Mucosa of rectum (tissue), 2 donors: ENCODE data around the gene ARHGAP6.

Experiments used
- H3K27ac ChIP-seq, 2 donors: one replicate each; pipeline ENCODE4 v1.7.0; 2013; ENCODE audit warnings: inconsistent platforms in 2 of 2, low read depth in 2 of 2, low read length in 2 of 2
- H3K27me3 ChIP-seq, 2 donors: one replicate each; pipeline ENCODE4 v1.7.0; 2013; ENCODE audit warnings: low read length in 2 of 2; ENCODE audit not compliant: control insufficient read depth in 2 of 2, insufficient read depth in 2 of 2
- H3K36me3 ChIP-seq, 2 donors: one replicate each; pipeline ENCODE4 v1.7.0; 2013; ENCODE audit warnings: low read length in 2 of 2; ENCODE audit not compliant: control insufficient read depth in 2 of 2, insufficient read depth in 2 of 2
- H3K4me1 ChIP-seq, 2 donors: one replicate each; pipeline ENCODE4 v1.7.0; 2013; ENCODE audit warnings: low read length in 2 of 2, mild to moderate bottlenecking in 1 of 2; ENCODE audit not compliant: control insufficient read depth in 2 of 2, insufficient read depth in 2 of 2
- H3K4me3 ChIP-seq, 2 donors: one replicate each; pipeline ENCODE4 v1.7.0; 2013; ENCODE audit warnings: low read length in 2 of 2
- H3K9ac ChIP-seq, 2 donors: one replicate each; pipeline ENCODE4 v1.7.0; 2013; ENCODE audit warnings: low read length in 2 of 2, low read depth in 1 of 2, mild to moderate bottlenecking in 1 of 2
- H3K9me3 ChIP-seq, 2 donors: one replicate each; pipeline ENCODE4 v1.7.0; 2013; ENCODE audit warnings: low read length in 2 of 2; ENCODE audit not compliant: control insufficient read depth in 2 of 2
- donor health status: healthy.
- donor health status: Normal muscosa, but diverticular disease.

Gene ARHGAP6

DNA sequence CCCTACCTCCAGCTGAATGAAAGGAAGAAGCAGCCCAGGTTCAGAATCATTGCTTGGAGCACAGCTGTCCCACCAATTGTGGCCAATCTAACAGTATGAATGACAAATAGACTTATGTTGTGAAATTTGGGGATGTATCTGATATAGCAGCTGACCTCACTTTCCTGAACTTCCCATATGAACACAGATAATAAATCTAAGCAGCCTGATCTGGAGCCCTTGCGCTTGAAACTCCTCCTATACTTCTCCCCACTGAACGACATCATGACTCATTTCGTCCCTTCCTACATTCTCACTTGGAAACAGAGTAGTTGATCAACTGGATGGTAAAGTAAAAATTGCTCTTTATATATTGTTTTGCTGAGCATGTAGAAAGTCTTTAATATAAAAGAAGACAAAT lies 396.7 kb downstream of the ARHGAP6 start:
- H3K4me3 ChIP-seq: no peak overlapping the region
- no peaks in the 10 kb centered on the region for H3K27me3 ChIP-seq
- H3K4me1 ChIP-seq: no peaks in the 10 kb centered on the region
- no peak overlapping the region for H3K9ac ChIP-seq
- no peak overlapping the region for H3K27ac ChIP-seq
- no peaks in the 10 kb centered on the region for H3K9me3 ChIP-seq
- H3K36me3 ChIP-seq: no peaks in the 10 kb centered on the region

DNA sequence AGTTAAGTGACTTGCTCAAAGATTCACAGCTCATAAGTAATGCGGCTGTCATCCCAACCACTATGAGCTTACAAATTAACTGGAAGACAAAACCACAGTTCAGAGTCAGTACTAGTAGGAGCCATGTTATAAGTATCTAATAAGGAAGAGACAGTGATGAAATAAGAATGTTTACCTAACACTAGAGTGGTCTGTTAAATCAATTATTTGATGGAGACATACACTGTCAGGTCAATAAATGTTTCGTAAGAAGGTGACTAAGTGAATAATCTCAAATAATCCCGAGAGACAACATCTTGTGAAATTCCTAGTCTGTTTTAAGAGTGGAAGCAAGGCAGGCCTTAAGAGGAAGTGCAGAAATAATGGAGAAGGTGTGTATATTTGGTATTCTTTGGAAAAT lies 398.3 kb downstream of the ARHGAP6 start:
- no peaks in the 10 kb centered on the region for H3K4me1 ChIP-seq
- no peak overlapping the region for H3K4me3 ChIP-seq
- no peak overlapping the region for H3K9ac ChIP-seq
- no peak overlapping the region for H3K27ac ChIP-seq
- no peaks in the 10 kb centered on the region for H3K36me3 ChIP-seq
- H3K9me3 ChIP-seq: no peaks in the 10 kb centered on the region
- no peaks in the 10 kb centered on the region for H3K27me3 ChIP-seq

DNA sequence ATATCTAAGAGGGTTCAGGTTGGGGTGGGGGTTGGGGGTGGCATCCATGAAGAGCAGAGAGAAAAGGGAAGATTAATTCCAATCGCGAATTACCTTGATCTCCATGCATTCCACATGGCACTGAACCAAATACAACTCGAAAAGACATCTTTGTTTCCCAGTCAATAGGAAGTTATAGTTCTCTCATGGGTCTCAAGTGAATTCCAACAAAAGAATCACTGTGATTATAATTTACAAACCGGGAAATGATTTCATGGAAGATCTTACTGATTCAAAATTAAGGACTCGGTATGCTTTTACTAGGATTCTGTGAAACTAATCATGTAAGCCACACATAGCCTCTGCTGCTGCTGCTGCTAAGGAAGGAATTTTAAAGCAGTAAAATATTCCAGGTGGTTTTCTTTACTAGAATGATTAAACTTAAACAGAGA lies 399.1 kb downstream of the ARHGAP6 start:
- Histone ChIP-seq H3K9me3 (no peaks in the 10 kb centered on the region), H3K27ac (no peak overlapping the region), H3K4me3 (no peak overlapping the region), H3K4me1 (no peaks in the 10 kb centered on the region), H3K9ac (no peak overlapping the region), H3K36me3 (no peaks in the 10 kb centered on the region), H3K27me3 (no peaks in the 10 kb centered on the region)

DNA sequence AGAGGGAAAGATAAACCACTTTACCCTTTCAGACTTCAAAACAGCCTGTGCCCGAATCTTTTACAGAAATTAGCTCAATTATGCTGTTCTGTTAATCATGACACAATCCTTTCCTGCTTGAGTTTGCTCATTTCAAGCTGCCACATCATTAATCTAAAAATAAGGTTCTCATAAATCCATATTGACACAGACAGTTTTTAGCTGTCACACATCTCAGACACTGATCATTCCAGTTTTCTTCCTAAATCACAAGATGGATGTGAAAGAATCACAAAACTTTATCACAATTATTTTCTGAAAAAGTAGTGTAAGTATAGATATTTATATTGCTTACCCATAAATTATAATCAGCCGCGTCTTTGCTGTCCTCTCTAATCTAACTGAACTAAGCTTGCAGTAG lies 400.4 kb downstream of the ARHGAP6 start:
- Histone ChIP-seq H3K27me3 (no peaks in the 10 kb centered on the region), H3K4me1 (no peaks in the 10 kb centered on the region), H3K9ac (no peak overlapping the region), H3K4me3 (no peak overlapping the region), H3K27ac (no peak overlapping the region), H3K36me3 (no peaks in the 10 kb centered on the region), H3K9me3 (no peaks in the 10 kb centered on the region)

DNA sequence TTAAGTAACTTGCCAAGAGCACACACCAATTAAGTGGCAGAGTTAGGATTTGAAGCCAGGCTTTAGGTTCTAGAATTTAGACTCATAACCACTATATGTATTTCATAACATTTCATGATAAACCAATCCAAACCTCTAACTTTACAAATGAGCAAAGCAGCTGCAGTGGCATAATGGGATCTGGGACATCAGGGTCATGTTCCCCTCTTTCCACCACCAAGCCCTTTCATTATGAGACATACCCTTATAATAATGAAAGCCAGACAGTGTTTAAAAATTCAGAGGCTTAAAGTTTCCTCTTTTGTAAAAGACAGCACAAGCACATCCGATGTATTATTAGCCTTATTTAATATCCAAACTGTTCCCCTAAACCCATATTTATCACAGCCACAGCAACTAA lies 400.8 kb downstream of the ARHGAP6 start:
- Histone ChIP-seq H3K27ac (no peak overlapping the region), H3K9ac (no peak overlapping the region), H3K36me3 (no peaks in the 10 kb centered on the region), H3K4me3 (no peak overlapping the region), H3K4me1 (no peaks in the 10 kb centered on the region), H3K9me3 (no peaks in the 10 kb centered on the region), H3K27me3 (no peaks in the 10 kb centered on the region)

DNA sequence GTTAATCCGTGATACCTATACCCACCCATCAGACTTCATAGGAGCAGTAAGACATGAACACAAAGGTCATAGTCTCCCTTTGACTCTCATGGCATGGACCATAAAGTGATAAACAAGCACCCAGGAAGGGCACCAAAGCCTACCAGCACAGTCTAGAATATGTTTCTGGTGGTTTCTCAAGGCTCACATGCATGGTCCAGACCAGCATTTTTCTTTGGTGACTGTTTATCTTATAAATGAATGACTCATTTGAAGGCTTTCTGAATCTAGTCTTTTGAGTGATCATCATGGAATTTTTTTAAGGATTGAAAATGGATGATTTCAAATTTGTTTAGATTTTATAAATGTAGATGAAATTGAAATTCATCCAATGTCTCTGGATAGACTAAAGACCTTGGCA lies 404.5 kb downstream of the ARHGAP6 start:
- Histone ChIP-seq H3K9ac (no peak overlapping the region), H3K36me3 (no peaks in the 10 kb centered on the region), H3K27me3 (no peaks in the 10 kb centered on the region), H3K9me3 (no peaks in the 10 kb centered on the region), H3K4me3 (no peak overlapping the region), H3K4me1 (no peaks in the 10 kb centered on the region), H3K27ac (no peak overlapping the region)

DNA sequence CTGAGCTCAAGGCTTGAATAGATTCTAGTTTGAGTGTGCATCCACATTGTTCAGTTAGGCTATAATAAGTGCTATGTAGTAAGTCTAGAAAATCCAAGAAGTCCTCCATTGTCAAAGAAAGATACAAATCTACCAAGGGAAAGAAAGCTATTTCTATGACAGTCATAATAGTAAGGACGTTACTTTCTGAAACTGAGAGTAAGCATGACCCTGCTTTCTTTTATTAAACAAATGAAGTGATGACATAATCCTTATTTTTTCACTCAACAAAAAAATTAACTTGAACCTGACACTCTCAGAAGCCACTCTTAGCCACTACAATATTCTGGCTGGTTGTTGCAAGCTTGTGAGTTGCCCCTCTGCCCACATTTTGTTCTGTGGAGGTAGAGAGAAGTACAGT lies 406.3 kb downstream of the ARHGAP6 start:
- Histone ChIP-seq H3K27ac (no peak overlapping the region), H3K9ac (no peak overlapping the region), H3K4me3 (no peak overlapping the region), H3K4me1 (no peaks in the 10 kb centered on the region), H3K36me3 (no peaks in the 10 kb centered on the region), H3K9me3 (no peaks in the 10 kb centered on the region), H3K27me3 (no peaks in the 10 kb centered on the region)

DNA sequence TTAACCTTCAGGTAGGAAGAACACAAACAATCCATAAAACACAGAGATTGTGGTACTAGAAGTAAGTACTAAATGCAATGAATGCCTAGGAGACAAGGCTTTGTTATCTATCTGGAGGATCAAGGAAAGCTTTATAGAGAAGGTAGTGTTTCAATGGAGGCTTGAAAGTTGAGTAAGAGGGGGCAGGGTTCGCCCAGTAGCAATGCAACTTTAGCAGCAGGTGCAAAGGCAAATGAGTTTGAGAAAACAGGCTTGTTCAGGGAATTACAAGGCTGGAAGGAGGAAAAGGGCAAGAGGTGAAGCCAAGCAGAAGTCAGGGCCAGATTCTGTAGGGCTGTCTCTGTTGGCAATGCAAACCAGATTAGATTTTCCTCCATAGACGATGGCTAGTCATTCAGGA lies 408.0 kb downstream of the ARHGAP6 start:
- Histone ChIP-seq H3K27me3 (no peaks in the 10 kb centered on the region), H3K4me1 (no peaks in the 10 kb centered on the region), H3K27ac (no peak overlapping the region), H3K9me3 (no peaks in the 10 kb centered on the region), H3K9ac (no peak overlapping the region), H3K36me3 (no peaks in the 10 kb centered on the region), H3K4me3 (no peak overlapping the region)

DNA sequence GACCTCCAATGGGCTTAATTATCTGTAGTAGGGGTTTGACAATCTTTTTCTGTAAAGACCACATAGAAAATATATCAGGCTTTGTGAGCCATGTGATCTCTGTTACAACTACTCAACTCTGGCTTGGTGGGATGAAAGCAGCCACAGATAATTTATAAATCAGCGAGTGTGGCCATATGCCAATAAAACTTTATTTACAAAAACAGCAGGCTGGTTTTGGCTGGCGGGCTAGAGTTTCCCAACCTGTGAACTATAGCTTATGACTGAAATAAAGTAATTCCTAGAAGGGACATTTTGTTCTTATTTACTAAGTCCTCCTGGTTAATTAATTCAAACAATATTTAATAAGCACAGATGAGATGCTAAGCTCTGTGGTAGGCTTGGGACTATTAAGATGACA lies 408.4 kb downstream of the ARHGAP6 start:
- Histone ChIP-seq H3K4me1 (no peaks in the 10 kb centered on the region), H3K36me3 (no peaks in the 10 kb centered on the region), H3K27ac (no peak overlapping the region), H3K4me3 (no peak overlapping the region), H3K27me3 (no peaks in the 10 kb centered on the region), H3K9ac (no peak overlapping the region), H3K9me3 (no peaks in the 10 kb centered on the region)

DNA sequence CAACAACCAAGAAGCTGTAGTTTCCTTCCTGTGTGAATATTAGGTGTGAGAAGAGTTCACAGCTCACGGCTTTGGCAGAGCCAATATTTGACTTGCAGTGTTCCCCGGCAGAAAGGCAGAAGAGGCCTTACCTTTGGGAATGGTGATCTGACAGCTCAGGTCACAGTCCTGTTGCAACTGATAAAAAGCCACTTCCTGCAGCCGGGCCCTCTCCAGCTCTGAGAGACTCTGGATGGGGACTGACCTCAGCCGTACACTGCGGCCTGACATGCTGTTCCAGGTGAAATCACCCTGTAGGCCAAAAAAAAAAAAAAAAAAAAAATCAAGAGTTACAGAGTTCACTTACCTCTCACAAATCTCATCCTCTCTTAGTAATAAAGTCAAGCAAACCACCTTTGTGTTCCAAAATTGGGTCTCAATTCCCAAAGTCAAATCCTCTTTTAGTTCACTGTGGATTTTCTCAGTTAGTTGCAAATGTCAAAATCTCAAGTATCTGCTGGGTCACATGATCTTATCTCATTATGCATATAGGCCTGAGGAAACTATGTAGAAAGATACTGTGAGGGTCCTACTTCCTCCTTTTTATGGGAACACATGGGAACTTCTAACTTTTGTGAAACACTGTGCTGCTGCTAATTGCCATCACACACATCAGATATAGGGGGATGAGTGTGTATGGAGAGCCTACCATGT lies 411.2 kb downstream of the ARHGAP6 start:
- no peak overlapping the region for H3K4me3 ChIP-seq
- no peak overlapping the region for H3K27ac ChIP-seq
- no peaks in the 10 kb centered on the region for H3K9me3 ChIP-seq
- H3K36me3 ChIP-seq: no peaks in the 10 kb centered on the region
- no peaks in the 10 kb centered on the region for H3K4me1 ChIP-seq
- no peak overlapping the region for H3K9ac ChIP-seq
- H3K27me3 ChIP-seq: no peaks in the 10 kb centered on the region

DNA sequence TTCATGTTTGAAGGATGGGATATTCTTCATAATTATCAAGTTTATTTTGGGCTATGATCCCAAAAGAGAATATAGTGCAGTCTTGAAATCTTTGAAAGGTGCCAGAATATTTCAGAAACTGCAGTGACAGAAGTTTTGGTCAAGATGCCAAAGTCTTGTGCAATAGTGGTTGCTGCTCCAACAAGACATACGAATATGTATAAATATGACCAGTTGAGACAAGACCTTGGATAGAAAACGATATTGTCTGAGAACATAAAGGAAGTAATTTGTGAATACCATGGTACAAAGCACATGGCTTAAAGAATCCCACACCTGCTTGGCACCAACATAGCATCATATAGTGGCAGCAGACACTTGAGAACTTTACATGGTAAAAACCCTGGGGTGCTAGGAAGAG lies 421.1 kb downstream of the ARHGAP6 start:
- Histone ChIP-seq H3K27me3 (no peaks in the 10 kb centered on the region), H3K4me1 (no peaks in the 10 kb centered on the region), H3K9me3 (no peaks in the 10 kb centered on the region), H3K9ac (no peak overlapping the region), H3K4me3 (no peak overlapping the region), H3K36me3 (no peaks in the 10 kb centered on the region), H3K27ac (no peak overlapping the region)
